ENCODE results near the gene SURF6.
"Not testable (repeated sequence)": the region's sequence is repeated elsewhere in the genome, so short reads cannot be mapped to it uniquely, and the experiment has no call there.

SURF6 gene

GRCh38 chr9:133335924-133336811, at the start of gene SURF6:
Gene SURF6, minus strand, starts transcription at chr9:133336188. Its CDS starts 56 bp downstream, at chr9:133336132.
- peak; percentile 83 to 97 (median 96) for DNase-seq

GRCh38 chr9:133385452-133385851, 49.5 kb upstream of the SURF6 start:
- DNase-seq, result no peak

GRCh38 chr9:133384736-133385321, 48.8 kb upstream of the SURF6 start:
- DNase-seq, result no peak

GRCh38 chr9:133383438-133383837, 47.5 kb upstream of the SURF6 start:
- no peak for DNase-seq

DNA sequence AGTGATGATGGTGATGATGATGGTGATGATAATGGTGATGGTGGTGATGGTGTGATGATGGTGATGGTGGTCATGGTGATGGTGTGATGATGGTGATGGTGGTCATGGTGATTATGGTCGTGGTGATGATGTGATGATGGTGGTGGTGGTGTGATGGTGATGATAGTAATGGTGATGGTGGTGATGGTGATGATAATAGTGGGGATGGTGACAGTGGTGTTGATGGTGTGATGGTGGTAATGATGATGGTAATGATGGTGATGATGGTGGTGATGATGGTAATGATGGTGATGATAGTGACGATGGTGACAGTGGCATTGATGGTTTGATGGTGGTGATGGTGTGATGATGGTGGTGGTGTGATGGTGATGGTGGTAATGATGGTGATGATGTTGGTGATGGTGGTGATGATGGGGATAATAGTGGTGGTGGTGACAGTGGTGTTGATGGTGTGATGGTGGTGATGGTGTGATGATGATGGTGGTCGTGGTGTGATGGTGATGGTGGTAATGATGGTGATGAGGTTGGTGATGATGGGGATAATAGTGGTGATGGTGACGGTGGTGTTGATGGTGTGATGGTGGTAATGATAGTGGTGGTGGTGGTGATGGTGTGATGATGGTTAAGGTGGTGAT, 46.6 kb upstream of the SURF6 start:
- no peak for DNase-seq

GRCh38 chr9:133380734-133381133, 44.7 kb upstream of the SURF6 start:
- no peak for DNase-seq

GRCh38 chr9:133379153-133380086, 43.4 kb upstream of the SURF6 start:
- DNase-seq, result no peak

- peak in 1 of 3 experiments; percentile 14 for DNase-seq
Observed at GRCh38 chr9:133378408-133378962, 42.5 kb upstream of the SURF6 start.

- DNase-seq, result no peak
Observed at GRCh38 chr9:133377721-133378216, 41.8 kb upstream of the SURF6 start.

GRCh38 chr9:133377280-133377679, 41.3 kb upstream of the SURF6 start:
- DNase-seq, result not testable (repeated sequence)

GRCh38 chr9:133375724-133376654, 40.0 kb upstream of the SURF6 start, which contains the start of the genes STKLD1 and SURF4:
Gene STKLD1, plus strand, starts transcription at chr9:133376366. Its CDS starts 108 bp downstream, at chr9:133376474.
Gene SURF4, minus strand, starts transcription at chr9:133376060. Its CDS starts 91 bp downstream, at chr9:133375969.
- peak; percentile 92 to 98 (median 98) for DNase-seq

- peak in 2 of 3 experiments; percentile 71 to 78 for DNase-seq
Observed at GRCh38 chr9:133375116-133375723, 39.2 kb upstream of the SURF6 start.

DNA sequence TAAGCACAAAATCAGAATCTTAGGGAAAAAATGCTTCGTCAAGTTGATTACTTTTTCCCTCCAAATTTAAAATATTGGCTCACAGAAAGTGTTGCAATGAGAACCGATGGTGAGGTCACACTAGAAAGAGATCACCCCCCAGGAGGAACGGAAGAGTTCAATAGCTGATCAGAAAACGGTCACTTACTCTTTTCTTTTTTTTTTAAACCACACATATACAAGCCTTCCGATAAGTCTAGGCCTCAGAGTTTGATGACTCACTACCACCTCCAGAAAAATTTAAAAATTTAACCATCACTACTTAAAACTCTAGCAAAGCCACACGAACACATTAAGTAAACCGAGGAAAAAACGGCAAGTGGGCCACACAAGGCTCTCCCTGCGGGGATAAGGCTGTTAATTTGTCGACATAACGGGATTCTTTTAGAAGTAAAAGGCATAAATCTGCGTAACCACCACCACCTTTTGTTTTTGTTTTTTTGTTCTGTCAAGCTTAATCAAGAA, 38.7 kb upstream of the SURF6 start:
- DNase-seq, result no peak

- no peak for DNase-seq
Observed at GRCh38 chr9:133372144-133372543, 36.2 kb upstream of the SURF6 start.

- DNase-seq, result no peak
Observed at GRCh38 chr9:133371261-133371711, 35.3 kb upstream of the SURF6 start.

DNA sequence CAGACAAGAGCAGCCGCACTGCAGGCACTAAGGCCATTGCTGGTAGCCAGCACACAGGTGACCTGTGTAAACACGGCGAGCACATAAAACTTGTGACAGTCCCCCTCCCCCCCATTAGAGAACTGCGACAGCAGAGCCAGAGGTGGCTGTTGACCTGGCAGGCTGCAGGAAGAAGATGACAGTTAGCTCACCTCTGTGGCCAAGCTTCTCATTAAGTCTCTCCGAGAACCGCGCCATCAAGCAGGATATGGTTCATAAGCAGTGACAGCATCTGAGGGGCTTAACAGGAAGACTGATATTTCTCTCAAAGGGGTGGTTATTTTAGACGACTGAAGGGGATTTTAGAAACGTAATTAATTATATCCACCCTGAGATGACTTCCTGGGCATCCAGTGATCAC, 34.7 kb upstream of the SURF6 start:
- no peak for DNase-seq

DNA sequence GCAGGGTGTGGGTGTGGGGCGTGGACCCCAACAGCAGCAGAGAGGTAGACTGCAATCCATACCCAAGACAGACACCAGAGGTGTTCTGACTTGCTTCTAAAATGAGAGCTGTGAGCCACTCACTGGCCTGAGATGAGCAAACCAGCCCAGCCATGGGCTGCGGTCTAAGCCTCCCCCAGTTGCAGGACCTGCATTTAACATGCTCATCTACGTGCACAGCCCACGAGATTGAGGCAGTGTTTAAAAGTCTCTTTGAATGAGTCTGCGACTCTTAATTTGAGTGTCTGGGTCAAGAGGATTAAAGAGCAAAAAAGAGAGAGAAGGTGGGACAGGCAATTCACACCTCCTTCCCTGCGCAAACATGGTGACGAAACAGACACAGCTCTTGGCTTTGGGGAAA, 33.9 kb upstream of the SURF6 start:
- no peak for DNase-seq

DNA sequence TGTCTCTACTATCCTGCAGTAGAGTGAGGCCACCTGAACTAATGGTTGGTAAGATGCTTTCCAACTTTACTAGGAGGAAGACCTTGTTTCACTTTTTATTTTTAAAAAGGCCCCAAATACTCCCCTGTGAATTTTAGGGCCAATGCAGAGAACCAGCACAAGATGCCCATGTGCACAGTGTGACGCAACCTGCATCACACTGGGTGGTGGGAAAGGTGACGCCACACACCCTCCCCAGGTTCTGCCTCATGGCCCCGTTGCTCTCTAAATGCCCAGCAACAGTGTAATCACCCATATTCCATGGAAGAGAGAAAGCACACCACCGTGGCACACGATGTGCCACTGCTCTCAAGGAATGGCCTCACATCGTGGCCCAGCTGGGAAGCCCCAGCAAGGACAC, 33.4 kb upstream of the SURF6 start:
- DNase-seq, result no peak

GRCh38 chr9:133368249-133368881, 32.4 kb upstream of the SURF6 start:
- DNase-seq, result peak in 2 of 3 experiments; percentile 73 to 95
